C4-2B (cell line): ENCODE data around the gene PDGFA.

ENCODE experiments used
- H3K27ac ChIP-seq: fragments of 450-650 bp; 2 replicates; pipeline ENCODE4 v1.5.1; 2017
- ZFX ChIP-seq: fragments of 450-650 bp; IDR thresholded peaks from 2 replicates; pipeline ENCODE4 v1.6.1; 2017
- TF ChIP-seq, protein P1 (sequence below): fragments of 450-650 bp; conservative IDR thresholded peaks from 2 replicates; pipeline ENCODE4 v1.5.1; 2017; ENCODE audit warnings: mild to moderate bottlenecking

PDGFA gene

DNA sequence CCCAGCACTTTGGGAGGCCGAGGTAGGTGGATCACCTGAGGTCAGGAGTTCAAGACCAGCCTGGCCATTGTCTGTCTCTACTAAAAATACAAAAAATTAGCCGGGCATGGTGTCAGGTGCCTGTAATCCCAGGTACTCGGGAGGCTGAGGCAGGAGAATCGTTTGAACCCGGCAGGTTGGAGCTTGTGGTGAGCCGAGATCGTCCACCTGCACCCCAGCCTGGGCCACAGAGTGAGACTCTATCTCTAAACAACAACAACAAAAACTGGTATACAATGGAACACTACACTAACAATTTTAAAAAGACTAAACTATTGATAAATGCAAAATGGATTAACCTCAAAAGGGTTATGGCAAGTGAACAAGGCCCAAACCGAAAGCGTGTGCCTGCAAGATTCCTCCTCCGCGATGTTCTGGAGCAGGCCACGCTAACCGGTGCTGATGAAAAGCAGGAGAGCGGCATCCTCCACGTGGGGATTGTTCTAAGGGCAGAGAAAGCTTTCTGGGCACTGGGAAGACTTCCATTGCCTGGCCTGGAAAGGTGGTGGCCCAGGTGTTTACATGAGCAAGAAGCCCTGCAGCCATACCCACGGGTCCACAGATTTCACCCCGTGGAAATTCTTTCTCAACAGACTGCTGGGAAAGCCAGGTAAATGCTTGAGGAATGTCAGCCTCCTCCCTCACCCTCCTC is 53.8 kb downstream of the PDGFA start:
- no peak overlapping the region for H3K27ac ChIP-seq
- TF ChIP-seq, protein P1, sequence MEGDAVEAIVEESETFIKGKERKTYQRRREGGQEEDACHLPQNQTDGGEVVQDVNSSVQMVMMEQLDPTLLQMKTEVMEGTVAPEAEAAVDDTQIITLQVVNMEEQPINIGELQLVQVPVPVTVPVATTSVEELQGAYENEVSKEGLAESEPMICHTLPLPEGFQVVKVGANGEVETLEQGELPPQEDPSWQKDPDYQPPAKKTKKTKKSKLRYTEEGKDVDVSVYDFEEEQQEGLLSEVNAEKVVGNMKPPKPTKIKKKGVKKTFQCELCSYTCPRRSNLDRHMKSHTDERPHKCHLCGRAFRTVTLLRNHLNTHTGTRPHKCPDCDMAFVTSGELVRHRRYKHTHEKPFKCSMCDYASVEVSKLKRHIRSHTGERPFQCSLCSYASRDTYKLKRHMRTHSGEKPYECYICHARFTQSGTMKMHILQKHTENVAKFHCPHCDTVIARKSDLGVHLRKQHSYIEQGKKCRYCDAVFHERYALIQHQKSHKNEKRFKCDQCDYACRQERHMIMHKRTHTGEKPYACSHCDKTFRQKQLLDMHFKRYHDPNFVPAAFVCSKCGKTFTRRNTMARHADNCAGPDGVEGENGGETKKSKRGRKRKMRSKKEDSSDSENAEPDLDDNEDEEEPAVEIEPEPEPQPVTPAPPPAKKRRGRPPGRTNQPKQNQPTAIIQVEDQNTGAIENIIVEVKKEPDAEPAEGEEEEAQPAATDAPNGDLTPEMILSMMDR = no peak
- no peak for TF ChIP-seq ZFX

DNA sequence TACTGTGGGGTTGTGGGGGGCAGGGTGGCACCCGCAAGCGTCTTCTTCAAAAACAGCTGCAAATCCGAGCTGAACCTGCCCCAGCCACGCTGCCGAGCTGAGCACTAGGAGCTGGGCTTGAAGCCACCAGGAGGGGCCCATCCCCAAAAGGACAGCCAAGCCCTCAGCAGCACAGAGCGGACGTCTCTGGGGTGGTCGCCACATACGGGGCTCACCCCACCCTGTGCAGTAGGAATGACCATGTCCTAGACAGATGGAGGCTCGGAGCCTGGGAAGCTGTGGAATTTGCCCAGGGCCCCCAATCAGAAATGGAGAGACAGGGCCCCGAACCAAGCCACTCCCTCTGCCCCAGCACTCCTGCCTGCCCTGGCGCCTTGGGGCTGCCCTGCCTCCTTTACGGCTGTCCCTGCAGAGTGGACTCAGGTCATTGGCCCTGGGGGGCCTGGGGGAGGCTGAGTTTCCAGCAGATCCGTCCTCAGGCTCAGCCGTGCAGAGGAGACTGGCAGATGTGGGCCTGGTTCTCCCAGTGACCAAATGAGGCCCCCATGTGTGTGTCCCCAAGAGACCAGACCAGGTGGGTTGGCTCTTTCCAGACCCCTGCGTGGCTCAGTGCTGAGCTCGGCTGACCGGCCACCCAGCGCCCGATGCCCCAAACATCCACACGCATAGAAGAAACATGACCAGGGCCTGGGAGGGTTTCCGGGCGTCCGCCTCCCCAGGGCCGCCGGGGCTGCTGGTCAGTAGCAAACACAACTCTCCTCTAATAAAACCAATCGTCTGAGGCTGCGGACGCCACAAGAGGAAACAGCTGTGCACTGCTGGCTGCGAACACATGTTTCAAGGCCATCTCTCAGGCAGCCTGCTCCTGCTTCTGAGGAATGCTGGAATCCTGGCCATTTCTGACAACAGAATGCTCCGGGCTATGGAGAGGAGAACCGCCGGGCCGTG is 54.9 kb downstream of the PDGFA start:
- TF ChIP-seq ZFX = no peak
- TF ChIP-seq, protein P1 = no peak
- H3K27ac ChIP-seq = no peak overlapping the region

DNA sequence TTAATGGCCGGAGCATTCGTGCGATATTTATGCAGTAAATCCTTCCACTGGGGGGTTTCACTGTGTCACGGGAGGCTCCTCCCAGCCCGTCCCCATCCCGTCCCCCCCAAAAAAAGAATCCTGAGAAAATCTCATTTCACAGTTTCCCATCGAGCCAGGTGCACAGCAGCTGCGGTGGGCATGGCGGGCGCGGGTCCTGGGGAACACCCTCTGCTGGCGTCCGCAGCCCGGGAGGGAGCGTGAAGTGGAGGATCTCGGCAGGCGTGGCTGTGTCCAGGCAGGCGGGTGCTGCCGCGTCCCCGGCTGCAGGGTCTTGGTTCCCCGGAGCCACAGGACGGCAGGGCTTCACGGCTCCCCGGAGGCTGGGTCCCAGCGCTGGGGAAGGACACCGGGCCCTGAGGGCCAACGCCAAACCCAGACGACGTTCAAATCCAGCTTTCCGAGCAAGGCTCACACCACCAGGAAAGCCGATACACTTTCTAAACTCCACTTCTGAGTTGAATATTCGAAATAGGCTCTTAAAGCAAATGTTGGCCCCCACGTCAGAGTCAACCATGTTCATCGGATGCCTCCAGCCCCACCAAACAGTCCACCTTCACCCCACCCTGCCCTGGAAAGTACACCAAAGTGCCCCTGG is 55.7 kb downstream of the PDGFA start:
- no peak overlapping the region for H3K27ac ChIP-seq
- TF ChIP-seq ZFX = no peak
- TF ChIP-seq, protein P1 = no peak

DNA sequence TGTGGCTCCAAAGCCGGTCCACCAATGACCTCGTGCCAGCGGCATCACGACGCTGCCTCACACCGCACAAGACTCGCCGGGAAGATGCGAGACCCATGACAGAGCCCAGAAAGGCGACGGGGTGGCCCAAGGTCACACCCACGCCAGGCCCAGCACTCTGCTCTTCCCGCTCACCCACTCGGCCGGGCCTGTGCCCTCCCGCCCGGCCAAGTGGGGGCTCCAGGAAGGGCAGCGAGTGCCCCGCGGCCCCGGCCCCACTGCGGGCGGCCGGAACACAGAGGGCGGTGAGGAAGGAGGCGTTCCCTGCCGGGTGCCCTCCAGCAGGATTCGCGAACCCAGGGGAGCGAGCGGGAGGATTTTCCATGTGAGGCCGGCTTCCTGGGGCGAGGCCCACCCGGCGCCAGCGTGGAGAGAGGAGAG is 56.3 kb downstream of the PDGFA start:
- no peak overlapping the region for H3K27ac ChIP-seq
- TF ChIP-seq, protein P1 = no peak

DNA sequence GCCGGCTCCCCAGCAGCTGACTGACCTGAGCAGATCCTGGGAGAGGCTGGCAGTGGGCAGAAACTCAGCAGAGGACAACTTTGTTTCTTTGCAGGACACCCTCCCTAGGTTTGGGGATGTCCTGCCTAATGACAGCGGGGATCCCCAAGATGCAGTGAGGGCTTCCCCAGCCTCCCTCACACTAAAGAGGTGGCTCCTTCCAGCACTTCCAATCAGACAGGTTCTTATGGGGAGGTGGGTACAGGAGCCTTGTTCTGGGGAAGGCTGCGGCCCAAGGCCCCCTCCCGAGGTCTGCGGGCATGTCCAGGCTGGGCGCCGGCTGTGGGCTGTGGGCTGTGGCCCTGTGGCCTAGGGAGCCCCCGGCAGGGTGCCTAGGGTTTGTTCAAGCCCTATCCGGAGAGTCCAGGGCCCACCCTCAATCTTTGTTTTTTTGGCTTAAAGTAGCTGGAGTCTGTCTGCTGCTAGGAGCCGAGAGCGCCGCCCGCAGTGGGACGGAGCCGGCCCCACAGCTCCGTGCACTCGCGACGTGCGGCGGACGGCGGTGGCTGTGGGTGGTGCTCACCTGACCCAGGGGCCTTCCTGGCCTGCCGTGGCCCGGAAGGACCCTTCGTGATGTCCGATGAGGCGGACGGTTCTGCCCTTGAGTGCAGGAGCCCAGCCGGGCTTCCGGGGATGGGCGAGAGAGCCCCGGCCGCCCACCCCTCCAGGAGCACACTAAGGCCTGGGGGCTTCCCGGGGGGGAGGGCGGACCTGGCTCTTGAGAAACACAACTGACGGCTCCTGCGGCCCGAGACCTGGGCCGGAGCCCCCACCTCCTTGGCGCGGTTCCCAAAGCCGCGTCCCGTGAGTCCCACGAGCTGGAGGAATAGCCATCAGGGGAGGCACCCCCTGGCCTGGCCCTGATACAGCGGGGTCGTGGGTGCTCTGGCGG is 57.2 kb downstream of the PDGFA start:
- TF ChIP-seq ZFX = no peak
- TF ChIP-seq, protein P1 = no peak
- no peak overlapping the region for H3K27ac ChIP-seq

DNA sequence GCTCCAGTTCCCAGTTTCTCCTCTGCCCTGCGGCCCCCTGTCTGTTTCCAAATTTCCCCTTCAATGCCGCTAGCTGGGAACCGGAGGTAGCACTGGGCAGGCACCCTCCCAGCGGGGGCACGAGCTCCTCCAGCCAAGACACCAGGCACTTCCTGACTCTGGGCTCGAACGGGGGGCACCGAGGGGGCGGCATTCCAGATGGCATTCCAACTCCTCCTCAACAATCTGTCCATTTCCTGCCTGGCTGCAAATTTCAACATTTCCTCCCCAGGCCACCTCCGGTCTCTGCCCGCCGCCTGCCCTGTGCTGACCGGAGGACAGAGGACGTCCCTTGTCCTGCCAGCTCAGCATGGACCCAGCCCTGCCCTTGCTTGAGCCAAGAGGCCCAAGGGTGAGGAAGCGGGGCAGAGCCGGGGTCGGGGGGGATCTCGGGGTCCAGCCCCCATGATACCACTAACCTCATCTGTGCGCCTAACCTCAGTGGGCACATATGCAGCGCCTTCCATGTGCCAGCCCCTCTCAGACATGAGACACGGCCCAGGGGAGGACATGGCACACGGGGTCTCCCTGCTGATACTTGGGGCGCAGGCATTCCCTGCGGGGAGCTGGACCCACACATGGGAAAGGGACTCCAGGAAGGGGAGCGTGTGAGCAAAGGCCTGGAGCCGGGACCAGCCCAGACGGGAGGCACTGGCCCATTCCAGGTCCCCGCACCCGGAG is 58.0 kb downstream of the PDGFA start:
- no peak overlapping the region for H3K27ac ChIP-seq
- no peak for TF ChIP-seq ZFX
- TF ChIP-seq, protein P1 = no peak
